ENCODE results near the gene IQCM.

The IQCM gene

DNA sequence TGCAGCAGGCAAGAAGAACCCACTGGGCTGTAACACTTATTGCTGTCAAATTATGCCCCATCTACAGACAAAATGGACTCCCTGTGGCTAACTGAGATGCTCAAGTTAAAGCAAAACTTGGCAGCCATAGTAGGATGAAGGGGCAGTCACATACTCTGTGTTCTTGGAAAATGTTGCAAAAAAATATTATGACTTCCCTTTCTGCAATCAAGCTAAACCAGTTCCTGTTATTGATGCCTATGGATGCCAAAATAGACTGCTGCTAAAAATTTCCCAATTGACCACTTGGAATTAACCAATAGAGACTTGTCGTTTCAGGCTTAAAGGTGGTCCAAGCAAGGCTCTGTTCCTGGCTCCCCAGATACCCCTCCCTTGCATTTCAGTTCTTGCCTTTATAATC is 49.5 kb downstream of the IQCM start:
- no peak for DNase-seq

- no peak for DNase-seq
Measured at GRCh38 chr4:149765630-149766029, 50.0 kb downstream of the IQCM start.

DNA sequence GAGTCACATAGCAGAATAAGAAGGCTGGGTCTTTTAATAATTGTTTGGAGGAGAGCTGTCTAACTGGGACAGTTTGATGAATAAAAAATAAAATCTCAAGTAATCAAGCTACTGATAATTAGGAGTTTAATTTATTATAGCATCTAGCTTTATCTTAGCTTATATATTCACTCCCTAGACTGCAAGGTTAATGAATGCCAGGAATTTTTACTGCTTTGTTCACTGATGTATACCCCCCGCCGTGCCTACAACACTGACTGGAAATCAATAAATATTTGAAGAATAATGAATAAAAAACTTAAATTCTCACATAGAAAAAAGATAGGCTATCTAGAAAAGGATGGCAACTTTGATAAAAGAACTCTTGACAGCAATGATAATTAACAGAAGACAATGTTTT is 59.7 kb downstream of the IQCM start:
- no peak for DNase-seq

GRCh38 chr4:149754526-149754925 is 61.1 kb downstream of the IQCM start:
- DNase-seq: no peak

DNA sequence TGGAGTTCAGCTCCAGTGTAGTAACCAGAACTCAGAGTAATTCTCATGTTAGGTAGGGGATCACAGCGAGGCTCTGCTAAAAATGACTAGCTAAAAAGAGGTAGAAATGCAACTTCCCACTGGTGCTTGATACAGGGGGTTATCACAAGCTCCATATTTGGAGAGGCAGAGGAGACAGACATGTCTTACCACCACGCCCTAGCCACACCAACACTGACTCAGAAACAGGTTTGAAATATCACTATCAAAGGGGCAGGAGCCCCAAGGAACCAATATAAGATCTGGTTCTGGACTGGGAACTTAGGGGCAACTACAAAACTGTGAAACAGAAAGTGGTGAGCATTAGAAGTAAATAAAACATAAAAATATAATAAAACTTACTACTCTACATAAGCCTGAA is 62.9 kb downstream of the IQCM start:
- no peak for DNase-seq

- no peak for DNase-seq
Measured at GRCh38 chr4:149751174-149751573, 64.5 kb downstream of the IQCM start.

- no peak for DNase-seq
Measured at GRCh38 chr4:149749784-149750183, 65.9 kb downstream of the IQCM start.

DNA sequence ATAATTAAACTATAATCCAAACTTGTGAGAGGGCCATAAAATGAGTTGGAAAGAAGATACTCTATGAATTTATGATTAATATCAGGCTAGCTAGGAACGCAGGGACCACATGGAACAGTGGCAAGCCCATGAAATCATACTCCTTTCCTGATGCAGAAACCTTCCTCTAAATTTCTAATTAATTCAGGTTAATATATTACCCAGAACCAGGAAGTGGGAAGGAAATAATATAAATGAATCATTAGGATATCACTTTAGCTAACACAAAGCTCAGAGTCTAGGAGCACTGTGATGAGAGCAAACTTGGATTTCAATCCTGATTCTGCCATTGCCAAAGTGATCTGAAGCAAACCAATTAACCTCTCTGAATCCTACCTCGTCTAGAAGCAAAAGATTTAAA is 68.0 kb downstream of the IQCM start:
- no peak for DNase-seq

DNA sequence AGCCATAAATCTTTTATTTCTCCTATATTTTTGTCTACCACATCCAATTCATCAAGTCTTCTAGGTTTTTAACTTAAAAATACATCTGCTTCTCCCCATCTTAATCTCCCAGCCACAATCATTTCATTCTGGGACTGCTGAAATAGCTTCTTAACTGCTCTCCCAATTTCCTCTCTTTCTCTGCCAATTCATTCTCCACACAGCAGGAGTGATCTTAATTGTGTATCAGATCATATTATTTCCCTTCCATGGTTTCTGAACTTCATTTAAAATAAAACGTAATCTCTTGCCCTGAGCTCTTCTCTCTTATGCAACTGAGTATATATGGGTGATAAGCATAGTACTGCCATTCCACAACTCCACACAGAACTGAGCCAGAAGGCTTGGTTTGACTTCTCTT is 69.4 kb downstream of the IQCM start:
- no peak for DNase-seq

DNA sequence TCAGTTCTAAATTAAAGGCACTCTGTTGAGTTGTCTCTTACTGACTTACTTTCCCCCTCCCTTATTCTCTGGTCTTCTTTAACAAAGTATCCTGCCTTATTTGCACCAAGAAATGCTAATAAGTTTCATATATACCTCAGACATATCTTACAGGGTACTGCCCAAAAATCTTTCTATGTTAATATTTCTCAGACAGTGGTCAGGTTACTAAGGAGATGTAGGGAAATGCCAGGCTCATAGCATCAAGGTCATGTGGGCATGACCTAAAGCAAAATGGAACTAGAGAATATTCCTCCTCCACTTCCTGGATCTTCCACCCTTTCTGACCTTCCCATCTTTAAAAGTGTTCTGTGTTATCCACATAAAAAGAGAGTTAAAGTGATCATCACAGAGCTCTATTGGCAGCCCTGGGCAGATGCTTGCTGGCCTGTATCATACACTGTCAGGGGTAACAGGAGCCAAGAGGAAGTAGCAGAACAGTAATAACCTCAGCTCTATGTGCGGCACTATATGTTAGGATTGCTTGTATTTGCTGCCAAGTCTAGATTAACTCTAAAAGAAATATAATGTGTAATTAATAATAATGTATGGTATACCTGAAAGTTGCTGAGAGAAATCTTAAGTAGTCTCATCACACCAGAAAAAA is 74.3 kb downstream of the IQCM start:
- no peak for DNase-seq

- DNase-seq: no peak
Measured at GRCh38 chr4:149738156-149738555, 77.5 kb downstream of the IQCM start.

DNA sequence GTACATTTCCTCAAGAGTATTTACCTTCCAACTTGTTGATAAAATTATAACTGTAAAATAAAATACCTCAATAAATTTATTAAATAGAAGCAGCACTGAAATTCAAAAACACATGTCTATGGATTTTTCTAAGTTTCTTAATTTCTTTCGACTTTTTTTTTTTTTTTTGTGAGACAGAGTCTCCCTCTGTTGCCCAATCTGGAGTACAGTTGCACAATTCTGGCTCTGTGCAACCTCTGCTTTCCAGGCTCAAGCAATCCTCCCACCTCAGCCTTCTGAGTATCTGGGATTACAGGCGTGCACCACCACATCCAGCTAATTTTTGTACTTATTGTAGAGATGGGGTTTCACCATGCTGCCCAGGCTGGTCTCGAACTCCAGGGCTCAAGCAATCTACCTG is 79.8 kb downstream of the IQCM start:
- DNase-seq: no peak

DNA sequence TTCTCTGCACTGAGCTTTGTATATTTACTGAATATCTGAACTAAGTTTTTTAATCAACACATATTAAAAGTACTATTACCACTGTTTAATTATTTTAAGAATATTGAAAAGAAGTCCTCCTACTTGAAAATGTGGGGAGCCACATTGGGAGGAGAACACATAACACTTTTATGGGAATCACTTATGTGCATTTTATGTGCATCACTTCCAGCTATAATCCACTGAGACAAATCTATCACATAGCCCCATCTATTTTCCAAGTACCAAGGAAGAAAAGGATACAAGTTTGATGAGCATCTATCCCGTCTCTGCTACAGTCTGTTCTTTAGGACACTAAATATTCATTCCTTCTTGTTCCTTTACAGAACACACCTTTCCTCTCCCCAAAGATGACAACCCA is 87.2 kb downstream of the IQCM start:
- no peak for DNase-seq

DNA sequence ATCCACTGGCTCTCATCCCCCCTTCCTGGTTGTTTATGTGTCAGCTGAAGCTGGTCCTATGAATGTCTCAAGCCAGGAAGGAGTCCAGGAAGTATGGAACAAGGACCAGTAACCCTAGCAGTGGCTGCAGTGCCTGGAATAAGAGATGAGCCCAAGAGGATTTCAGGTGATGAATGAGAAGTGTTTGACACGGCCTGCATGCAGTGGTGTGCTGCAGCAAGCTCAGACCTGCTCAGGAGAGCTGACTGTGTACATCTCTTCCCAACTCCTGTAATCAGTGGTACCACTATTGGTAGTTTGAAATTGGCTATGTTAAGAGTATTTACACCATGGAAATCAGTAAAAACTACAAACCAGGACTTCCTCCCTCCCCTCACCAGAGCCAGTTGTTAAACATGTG is 88.0 kb downstream of the IQCM start:
- DNase-seq: no peak

DNA sequence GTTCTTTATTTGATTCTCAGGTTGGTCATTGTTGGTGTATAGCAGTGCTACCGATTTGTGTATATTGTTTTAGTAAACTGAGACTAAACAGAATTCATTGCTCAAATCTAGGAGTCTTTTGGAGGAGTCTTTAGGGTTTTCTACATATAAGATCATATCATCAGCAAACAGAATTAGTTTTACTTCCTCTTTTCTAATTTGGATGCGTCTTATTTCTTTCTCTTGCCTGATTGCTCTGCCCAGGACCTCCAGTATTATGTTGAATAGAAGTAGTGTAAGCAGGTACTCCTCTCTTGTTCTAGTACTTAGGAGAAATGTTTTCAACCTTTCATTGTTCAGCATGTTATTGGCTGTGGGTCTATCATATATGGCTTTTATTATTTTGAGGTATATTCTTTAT is 92.6 kb downstream of the IQCM start:
- no peak for DNase-seq

DNA sequence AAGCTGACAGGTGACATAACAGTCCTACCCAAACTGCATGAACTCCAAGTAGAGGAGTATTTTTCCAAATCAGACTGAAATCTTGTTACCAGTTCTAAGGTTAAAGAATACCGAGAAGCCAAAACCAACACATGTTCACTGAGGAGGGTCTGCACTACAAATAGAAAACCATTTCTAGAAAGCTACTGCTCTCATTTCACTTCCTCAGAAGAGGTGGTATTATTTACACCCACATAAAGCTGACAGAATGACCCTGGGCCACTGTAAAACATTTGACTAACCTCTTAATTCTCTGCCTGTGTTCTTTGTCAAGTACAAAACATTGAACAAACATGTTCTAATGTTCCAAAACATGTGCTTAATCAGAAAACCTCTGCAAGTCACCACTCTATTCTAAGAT is 95.8 kb downstream of the IQCM start:
- no peak for DNase-seq

- DNase-seq: no peak
Measured at GRCh38 chr4:149719357-149719756, 96.3 kb downstream of the IQCM start.

- no peak for DNase-seq
Measured at GRCh38 chr4:149718500-149718899, 97.1 kb downstream of the IQCM start.

- DNase-seq: no peak
Measured at GRCh38 chr4:149716728-149717127, 98.9 kb downstream of the IQCM start.

DNA sequence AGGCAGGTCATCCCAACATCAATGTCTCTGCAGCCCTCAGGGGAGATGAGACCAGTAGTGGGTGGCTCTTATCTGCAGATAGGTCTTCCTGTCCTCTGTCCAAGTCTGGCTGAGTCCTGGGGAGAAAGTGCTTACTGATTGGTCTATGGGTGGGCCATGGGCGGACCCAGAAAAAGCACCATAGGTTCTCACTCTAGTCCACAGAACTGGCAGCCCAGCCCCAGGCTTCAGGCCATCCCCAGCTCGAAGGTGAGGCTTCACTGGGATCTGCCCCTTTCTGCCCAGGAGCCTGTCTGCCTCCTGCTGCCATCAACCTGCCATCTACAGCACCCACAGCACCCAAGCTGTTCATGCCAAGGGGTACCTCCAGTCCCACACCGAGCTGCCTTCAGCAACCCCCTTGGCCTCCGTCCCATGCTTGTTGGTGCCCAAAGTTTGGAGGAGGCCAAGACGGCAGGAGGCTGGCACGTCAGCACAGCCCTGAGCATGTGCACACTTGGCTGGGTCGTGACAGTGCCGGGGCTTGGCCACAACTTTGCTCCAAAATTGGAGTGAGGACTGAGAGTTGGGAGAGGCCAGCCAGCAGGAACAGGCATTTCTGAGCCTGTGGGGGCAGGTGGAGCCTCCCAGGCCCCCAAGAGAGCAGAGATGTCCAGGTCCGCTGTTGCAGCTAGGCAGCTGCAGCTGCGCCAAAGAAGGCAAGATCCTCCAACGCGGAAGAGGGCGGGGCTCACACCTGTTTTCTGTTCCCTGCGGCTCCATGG is 99.6 kb downstream of the IQCM start:
- no peak for DNase-seq

- no peak for DNase-seq
Measured at GRCh38 chr4:149713031-149713430, 102.6 kb downstream of the IQCM start.

DNA sequence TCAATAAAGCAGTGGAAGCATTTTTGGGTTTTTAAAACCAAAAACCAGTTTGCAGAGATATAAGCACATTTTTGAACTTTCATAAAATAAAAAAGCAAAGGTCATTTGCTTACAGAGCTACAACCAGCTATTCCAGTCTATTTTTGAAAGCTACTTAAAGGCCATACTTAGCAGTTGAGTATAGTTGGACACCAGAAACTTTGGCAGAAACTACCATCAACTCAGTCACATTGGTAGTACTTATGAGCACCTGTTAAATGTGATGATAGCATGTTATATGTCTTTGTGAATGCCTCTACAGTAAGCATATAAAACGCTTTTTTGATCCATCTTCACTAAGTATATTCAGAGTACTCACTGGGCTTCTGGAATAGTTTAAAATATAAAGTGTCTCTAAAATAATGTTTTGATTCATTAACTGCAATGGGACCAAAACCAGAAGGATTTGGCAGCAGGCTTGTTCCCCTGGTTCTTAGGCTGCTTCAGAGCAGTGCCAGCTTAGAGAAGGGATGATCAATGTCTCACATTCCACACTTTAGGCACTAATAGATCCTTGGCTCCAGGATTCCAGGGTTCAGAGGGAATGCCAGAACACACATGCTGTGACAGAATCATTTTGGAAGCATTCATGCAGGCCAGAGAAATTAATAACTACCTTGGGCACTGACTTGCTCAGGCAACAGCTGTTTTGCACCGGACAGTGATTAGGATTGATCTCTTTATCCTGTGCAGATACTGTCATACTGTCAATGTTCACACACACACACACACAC is 103.9 kb downstream of the IQCM start:
- DNase-seq: no peak

- DNase-seq: no peak
Measured at GRCh38 chr4:149709640-149710039, 106.0 kb downstream of the IQCM start.

DNA sequence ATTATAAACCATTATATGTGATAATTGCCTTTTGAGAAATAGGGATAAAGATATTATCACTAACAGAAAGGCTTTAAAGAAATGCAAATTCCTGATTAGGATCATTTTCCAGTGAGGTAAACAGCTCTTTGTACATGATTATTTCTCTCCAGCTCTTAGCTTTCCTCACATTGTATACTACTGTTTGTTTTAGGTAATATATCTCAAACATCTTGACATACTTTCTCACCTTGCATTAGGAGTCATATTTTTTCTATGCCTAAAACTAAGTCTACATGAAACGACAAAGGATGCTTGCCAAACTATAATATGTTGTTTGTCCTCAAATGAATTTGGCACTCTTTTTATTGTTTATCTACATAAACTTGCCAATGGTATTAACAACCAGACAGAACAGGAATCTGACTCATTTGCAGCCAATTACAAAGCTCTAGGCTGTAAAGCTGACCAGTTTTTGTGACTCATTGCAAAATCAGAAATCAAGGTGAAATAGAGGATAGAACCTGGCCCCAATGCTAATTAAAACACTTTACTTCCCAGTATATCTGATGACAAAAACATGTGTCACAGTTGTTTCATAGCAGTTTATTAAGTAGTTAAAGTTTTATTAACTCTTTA is 107.0 kb downstream of the IQCM start:
- no peak for DNase-seq
